DOHH2 (cell line): ENCODE data around the gene NEK7.

Source experiments
- H3F3A ChIP-seq: fragments of 200-600 bp; sonication (generic), shearing (Covaris generic); 2 replicates; pipeline ENCODE4 v1.6.0; 2016; ENCODE audit warnings: antibody characterized with exemption, mild to moderate bottlenecking; ENCODE audit not compliant: control insufficient read depth, insufficient read depth
- H3K27ac ChIP-seq: fragments of 200-600 bp; sonication (generic); 2 replicates; pipeline ENCODE4 v1.5.1; 2014; ENCODE audit warnings: low read depth, mild to moderate bottlenecking, low read length, moderate library complexity
- H3K27me3 ChIP-seq: fragments of 200-600 bp; sonication (generic); 2 replicates; pipeline ENCODE4 v1.6.1; 2014; ENCODE audit warnings: mild to moderate bottlenecking, low read length, mixed read lengths; ENCODE audit not compliant: control insufficient read depth
- H3K36me3 ChIP-seq: fragments of 200-600 bp; sonication (generic); 2 replicates; pipeline ENCODE4 v1.6.1; 2014; ENCODE audit warnings: mild to moderate bottlenecking, low read length, moderate library complexity, mixed read lengths; ENCODE audit not compliant: control insufficient read depth
- H3K4me1 ChIP-seq: fragments of 200-600 bp; sonication (generic); 2 replicates; pipeline ENCODE4 v1.6.1; 2014; ENCODE audit warnings: mild to moderate bottlenecking, low read length, mixed read lengths; ENCODE audit not compliant: control insufficient read depth
- H3K4me2 ChIP-seq: fragments of 200-600 bp; sonication (generic); 2 replicates; pipeline ENCODE4 v1.6.0; 2014; ENCODE audit warnings: mild to moderate bottlenecking, low read length, moderate library complexity
- H3K4me3 ChIP-seq: fragments of 200-600 bp; sonication (generic); 2 replicates; pipeline ENCODE4 v1.5.1; 2014; ENCODE audit warnings: mild to moderate bottlenecking, low read length, mixed read lengths
- H3K79me2 ChIP-seq: fragments of 200-600 bp; sonication (generic); 2 replicates; pipeline ENCODE4 v1.6.1; 2014; ENCODE audit warnings: mild to moderate bottlenecking, low read length, mixed read lengths; ENCODE audit not compliant: control insufficient read depth
- H3K9me2 ChIP-seq: fragments of 200-600 bp; sonication (generic); replicated peaks from 2 replicates; pipeline ENCODE4 v1.6.1; 2014; ENCODE audit warnings: mild to moderate bottlenecking, low read length, mixed read lengths; ENCODE audit not compliant: control insufficient read depth
- H3K9me3 ChIP-seq: fragments of 200-600 bp; sonication (generic); 2 replicates; pipeline ENCODE4 v1.6.1; 2014; ENCODE audit warnings: antibody characterized with exemption, low read length, mixed read lengths; ENCODE audit not compliant: control insufficient read depth, insufficient read depth
- H4K20me1 ChIP-seq: fragments of 200-600 bp; sonication (generic); 2 replicates; pipeline ENCODE4 v1.6.0; 2014; ENCODE audit warnings: low read depth, mild to moderate bottlenecking, antibody characterized with exemption, low read length, moderate library complexity; ENCODE audit not compliant: control insufficient read depth, insufficient read depth
- CTCF ChIP-seq: fragments of 200-600 bp; sonication (generic); IDR thresholded peaks from one replicate; pipeline ENCODE4 v1.5.1; 2014; ENCODE audit warnings: antibody characterized with exemption, mild to moderate bottlenecking, low read depth, low read length; ENCODE audit not compliant: poor library complexity, severe bottlenecking
- EZH2phosphoT487 ChIP-seq: fragments of 200-600 bp; sonication (generic); IDR thresholded peaks from 2 replicates; pipeline ENCODE4 v1.6.1; 2017; ENCODE audit warnings: borderline replicate concordance, mild to moderate bottlenecking, antibody characterized with exemption, low read length, moderate library complexity, mixed read lengths

NEK7 gene

GRCh38 chr1:198162091-198162767 is 5.4 kb downstream of the NEK7 start:
- Histone ChIP-seq H3K27me3 (no peaks in the 10 kb centered on the region), H4K20me1 (no peaks in the 10 kb centered on the region), H3K36me3 (no peaks in the 10 kb centered on the region), H3K9me2 (no peaks in the 10 kb centered on the region), H3K4me1 (peaks cover 43% of the 10 kb centered on the region), H3K4me3 (peak overlapping the region; percentile 6), H3K4me2 (peak overlapping the region; percentile 38), H3K27ac (0 out of 2 replicates have a peak overlapping the region, but pooled peaks have one; percentile 12), H3F3A (peaks cover 12% of the 10 kb centered on the region), H3K9me3 (no peaks in the 10 kb centered on the region), H3K79me2 (peaks cover 99% of the 10 kb centered on the region)
- TF ChIP-seq EZH2phosphoT487 (no peak), CTCF (no peak)

GRCh38 chr1:198165927-198166647 is 9.3 kb downstream of the NEK7 start:
- no peaks in the 10 kb centered on the region for H3K36me3 ChIP-seq
- no peak overlapping the region for H3K27ac ChIP-seq
- TF ChIP-seq CTCF (no peak), EZH2phosphoT487 (no peak)
- no peaks in the 10 kb centered on the region for H3F3A ChIP-seq
- peaks cover 100% of the 10 kb centered on the region for H3K79me2 ChIP-seq
- H3K4me1 ChIP-seq = peaks cover 43% of the 10 kb centered on the region
- no peaks in the 10 kb centered on the region for H3K27me3 ChIP-seq
- H3K4me2 ChIP-seq = no peak overlapping the region
- no peaks in the 10 kb centered on the region for H3K9me2 ChIP-seq
- H3K4me3 ChIP-seq = no peak overlapping the region
- H4K20me1 ChIP-seq = no peaks in the 10 kb centered on the region; the same call in 1 of the 2 replicates
- no peaks in the 10 kb centered on the region for H3K9me3 ChIP-seq

GRCh38 chr1:198166900-198167299 is 10.1 kb downstream of the NEK7 start:
- Histone ChIP-seq H4K20me1 (no peaks in the 10 kb centered on the region; the same call in 1 of the 2 replicates), H3K27ac (no peak overlapping the region), H3K4me2 (no peak overlapping the region), H3K79me2 (peaks cover 99% of the 10 kb centered on the region), H3F3A (no peaks in the 10 kb centered on the region), H3K9me2 (no peaks in the 10 kb centered on the region), H3K36me3 (no peaks in the 10 kb centered on the region), H3K4me3 (no peak overlapping the region), H3K9me3 (no peaks in the 10 kb centered on the region), H3K27me3 (no peaks in the 10 kb centered on the region), H3K4me1 (peaks cover 41% of the 10 kb centered on the region)
- TF ChIP-seq EZH2phosphoT487 = no peak
- no peak for TF ChIP-seq CTCF
